ENCODE results near the gene ANKUB1.

DNA sequence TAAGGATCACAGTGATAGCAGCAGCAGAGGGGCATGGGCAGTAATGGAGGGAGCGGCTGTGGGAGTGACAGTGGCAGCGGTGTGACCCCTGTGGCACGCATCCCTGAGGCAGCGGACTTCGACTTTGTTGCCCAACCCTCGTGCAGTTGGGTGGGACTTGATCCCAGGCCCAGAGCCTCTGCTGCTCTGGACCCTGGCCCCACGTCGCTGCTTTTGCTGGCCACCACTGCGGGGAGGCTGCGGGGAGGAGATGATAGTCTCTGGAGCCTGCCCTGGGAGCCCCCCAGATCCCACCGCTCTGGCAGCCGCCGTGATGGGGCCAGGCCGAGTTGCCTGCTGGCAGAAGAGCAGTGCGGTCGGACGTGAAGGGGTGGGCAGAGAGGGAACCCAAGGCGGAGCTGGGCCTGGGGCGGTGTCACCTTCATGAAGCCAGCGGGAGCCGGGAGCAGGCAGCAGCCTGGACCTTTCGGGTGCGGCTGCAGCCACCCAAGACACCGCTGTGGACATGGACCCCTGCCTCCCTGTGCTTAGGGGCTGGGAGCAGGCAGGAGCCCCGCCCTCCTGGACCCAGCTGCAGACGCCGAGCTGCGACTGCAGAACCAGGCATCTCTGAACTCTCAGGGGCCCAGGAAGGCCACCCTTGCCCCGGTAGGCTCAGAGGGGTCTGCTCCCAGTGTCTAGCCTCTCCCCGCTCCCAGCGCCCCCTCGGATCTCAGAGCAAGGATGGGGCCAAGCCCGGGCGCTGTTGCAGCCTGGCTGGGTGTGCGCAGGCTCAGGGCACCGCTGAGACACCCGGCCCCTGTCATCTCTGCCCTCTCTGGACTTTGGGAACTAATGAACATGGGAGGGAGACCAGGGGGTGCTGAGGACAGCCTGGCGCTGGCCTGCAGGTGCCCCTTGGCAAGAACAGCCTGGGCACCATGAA is 78.4 kb downstream of the ANKUB1 start:
- TF ChIP-seq EP300 (IDR thresholded peaks at IDR 0.05; ENCODE audit: borderline replicate concordance in 1 of 2, control insufficient read depth in 1 of 2, low read depth in 2 of 2, low read length in 2 of 2) (no peak), RUNX3 (IDR thresholded peaks at IDR 0.05; ENCODE audit: low read length) (no peak), NFXL1 (IDR thresholded peaks at IDR 0.05; ENCODE audit: borderline replicate concordance) (no peak), NFIC (IDR thresholded peaks at IDR 0.05; ENCODE audit: low read depth, low read length) (no peak), PAX5 (IDR thresholded peaks at IDR 0.05; ENCODE audit: borderline replicate concordance, low read depth, low read length) (no peak), POLR2AphosphoS5 (IDR thresholded peaks at IDR 0.05; ENCODE audit: low read length) (no peak), NBN (IDR thresholded peaks at IDR 0.05) (no peak), CBX5 (IDR thresholded peaks at IDR 0.05; ENCODE audit: low read depth) (no peak), SIX5 (IDR thresholded peaks at IDR 0.05; ENCODE audit: low read depth, low read length, severe bottlenecking) (no peak)
- TF ChIP-seq, protein P1, sequence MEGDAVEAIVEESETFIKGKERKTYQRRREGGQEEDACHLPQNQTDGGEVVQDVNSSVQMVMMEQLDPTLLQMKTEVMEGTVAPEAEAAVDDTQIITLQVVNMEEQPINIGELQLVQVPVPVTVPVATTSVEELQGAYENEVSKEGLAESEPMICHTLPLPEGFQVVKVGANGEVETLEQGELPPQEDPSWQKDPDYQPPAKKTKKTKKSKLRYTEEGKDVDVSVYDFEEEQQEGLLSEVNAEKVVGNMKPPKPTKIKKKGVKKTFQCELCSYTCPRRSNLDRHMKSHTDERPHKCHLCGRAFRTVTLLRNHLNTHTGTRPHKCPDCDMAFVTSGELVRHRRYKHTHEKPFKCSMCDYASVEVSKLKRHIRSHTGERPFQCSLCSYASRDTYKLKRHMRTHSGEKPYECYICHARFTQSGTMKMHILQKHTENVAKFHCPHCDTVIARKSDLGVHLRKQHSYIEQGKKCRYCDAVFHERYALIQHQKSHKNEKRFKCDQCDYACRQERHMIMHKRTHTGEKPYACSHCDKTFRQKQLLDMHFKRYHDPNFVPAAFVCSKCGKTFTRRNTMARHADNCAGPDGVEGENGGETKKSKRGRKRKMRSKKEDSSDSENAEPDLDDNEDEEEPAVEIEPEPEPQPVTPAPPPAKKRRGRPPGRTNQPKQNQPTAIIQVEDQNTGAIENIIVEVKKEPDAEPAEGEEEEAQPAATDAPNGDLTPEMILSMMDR (IDR thresholded peaks at IDR 0.05 in 2 of 3, conservative IDR thresholded peaks at IDR 0.05 in 1 of 3; ENCODE audit: control insufficient read depth in 2 of 3, extremely low read depth in 1 of 3, insufficient read depth in 1 of 3, low read depth in 3 of 3, low read length in 3 of 3) = no peak
- TF ChIP-seq, protein P2, sequence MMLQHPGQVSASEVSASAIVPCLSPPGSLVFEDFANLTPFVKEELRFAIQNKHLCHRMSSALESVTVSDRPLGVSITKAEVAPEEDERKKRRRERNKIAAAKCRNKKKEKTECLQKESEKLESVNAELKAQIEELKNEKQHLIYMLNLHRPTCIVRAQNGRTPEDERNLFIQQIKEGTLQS (IDR thresholded peaks at IDR 0.05; ENCODE audit: borderline replicate concordance, extremely low read depth, low read depth, low read length) = no peak

All from GM12878 (cell line).